Activated T-cell treated with anti-CD3 and anti-CD28 coated beads, Interleukin-2, amount 50 U/mL, for 1 hour (primary cell): Measurements from ENCODE around the gene LZTR1.
"Not testable (repeated sequence)": the region's sequence is repeated elsewhere in the genome, so short reads cannot be mapped to it uniquely, and the experiment has no call there.

Experiments used
- DNase-seq: peaks from one replicate; pipeline ENCODE4 v3.0.0-alpha.2; 2020

Gene LZTR1

DNA sequence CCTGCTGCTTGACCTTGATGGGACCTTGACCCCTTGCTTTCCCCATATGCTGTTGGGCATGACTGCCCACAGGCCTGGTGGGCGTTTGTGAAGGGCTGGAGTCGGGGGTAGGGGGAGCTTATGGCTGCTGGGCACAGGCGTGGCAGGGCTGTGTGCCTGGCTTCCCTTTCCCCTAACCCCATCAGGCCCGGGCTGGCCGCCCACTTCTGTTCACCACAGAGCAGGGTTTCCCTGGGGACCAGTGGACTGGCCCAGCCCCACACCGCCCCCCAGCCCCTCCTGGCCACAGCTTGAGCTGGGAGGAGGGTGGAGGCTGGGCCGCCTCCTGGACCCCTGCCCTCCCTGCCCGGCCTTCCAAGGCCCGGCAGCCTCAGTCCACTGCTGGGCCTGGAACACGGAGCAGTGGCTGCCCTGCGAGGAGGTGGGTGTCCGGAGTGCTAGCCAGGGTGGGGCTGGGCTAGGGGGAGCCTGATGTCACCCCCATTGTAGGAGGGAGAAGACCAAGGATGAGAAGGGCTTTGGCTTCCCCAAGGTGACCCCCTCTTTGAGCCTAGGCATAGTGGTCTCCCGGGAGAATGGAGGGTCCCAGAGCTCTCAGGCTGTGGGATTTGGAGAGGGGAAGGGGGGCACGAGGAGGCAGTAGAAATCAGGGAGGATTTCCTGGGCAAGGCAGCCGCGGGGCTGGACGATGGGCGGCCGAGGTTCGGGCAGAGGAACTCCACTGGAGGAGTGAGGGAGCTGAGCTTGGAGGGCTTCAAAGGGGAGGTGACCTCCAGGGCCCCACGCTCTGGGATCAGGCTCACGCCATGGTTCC is 15.0 kb upstream of the LZTR1 start, which contains the start of gene AIFM3:
AIFM3 (plus strand) TSS at position 373 of the 814 bp plus-strand sequence. CDS start 690 bp downstream, outside the sequence.
- no peak for DNase-seq

DNA sequence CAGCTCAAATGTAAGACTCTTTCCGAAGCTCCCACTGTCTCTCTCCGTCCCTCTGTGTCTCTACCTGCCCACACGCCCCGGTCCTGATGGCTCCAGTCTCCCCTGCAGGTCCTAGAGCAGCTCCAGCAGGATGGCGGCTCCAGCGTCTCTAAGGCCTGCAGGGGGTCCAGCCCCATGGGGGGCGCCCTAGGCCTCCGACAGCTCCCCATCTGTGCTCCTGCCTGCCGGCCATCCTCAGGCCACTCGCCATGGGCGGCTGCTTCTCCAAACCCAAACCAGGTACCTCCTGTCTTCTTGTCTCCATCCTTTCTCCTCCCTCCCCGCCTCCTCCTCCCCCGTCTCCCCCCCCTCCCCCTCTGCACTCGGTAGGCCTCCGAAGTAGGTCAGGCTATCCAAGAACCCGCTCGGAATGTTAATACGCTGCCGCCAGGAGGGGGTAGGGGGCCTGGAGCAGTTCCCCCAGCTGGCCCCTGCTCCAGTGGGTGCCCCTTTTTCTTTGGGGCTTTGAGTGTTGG is 14.3 kb upstream of the LZTR1 start:
- no peak for DNase-seq

DNA sequence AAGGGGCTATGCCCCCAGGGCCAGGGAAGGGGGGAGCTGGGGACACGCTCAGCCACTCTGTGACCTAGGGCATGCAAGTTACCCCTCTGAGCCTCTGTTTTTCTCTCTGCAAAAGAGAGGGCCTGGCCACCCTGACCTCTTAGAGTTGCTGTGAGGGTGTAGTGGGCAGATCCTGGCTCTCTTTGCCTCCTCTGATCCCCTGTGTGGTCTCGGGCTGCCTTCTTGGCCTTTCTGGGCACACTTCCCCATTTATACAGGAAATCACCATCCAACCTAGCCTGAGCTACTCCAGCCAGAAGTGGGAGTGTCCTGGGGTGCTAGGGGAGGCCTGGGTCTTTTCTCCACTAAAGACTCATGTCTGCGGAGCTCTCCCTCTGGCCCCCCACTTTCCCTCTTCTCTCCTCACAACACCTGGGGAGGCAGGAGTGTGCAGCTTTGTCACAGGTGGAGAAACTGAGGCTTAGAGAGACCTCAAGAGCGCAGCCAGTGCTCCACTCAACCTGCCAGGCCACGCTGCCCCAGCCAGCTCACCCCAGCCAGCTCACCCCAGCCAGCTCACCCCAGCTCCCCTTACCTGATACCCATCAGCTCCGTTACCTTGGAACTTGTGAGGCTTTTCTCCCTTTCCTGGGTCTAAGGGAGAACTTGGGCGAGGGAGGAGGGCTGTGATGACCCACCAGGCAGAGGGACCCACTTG is 13.7 kb upstream of the LZTR1 start:
- DNase-seq, result no peak

DNA sequence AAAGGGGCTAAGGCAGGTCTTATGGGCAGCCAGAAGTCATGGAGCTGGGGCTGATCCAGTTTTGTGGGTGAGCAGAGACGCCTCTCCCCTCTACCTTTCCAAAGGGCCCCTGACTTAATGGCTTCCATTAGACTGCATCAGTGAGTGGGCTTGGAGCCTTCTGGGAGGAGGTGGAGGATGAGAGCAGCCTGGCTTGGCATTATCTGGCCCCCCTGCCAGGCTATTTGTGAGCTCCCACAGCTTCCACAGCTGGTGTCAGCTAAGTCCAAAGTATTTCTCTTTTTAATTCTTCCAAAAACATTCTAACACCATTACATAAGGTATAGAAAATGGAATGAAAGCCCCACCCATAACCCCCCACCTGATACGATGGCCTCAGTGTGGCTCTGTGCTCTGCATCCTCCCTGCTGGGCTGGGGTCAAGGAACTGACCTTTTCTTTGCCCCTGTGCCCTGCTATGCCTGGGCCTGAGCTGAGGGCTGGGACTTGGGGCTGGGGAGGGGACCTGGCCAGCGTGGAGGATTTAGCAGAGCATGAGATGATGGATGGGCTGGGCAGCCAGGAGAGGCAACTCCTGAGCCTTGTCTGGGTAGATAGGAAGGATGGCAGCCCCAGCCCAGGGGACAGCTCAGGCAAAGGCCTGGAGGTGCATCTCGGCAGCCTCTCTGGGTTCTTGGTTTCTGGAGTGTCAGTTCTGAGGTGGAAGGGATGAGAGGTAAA is 11.0 kb upstream of the LZTR1 start:
- DNase-seq, result no peak

DNA sequence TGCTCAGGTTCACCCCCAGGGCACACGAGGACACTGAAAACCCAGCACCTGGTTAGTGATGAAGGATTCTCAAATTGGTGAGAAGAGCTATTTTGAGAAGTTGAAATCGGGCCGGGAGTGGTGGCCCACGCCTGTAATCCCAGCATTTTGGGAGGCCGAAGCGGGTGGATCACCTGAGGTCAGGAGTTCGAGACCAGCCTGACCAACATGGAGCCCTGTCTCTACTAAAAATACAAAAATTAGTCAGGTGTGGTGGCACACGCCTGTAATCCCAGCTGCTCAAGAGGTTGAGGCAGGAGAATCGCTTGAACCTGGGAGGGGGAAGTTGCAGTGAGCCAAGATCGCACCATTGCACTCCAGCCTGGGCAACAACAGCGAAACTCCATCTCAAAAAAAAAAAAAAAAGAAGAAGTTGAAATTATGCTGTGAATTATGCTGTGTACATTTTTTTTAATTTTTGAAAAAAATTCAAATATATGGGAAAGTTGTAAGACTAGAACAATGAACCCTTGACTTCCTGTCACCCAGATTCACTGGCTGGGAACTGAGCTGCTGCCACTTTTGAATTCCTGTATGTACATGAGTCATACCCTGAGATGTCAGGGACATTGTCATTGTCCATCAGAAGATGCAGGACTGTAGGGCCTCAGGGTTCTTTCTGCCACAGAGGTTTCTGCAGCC is 9.9 kb upstream of the LZTR1 start:
- not testable (repeated sequence) for DNase-seq

DNA sequence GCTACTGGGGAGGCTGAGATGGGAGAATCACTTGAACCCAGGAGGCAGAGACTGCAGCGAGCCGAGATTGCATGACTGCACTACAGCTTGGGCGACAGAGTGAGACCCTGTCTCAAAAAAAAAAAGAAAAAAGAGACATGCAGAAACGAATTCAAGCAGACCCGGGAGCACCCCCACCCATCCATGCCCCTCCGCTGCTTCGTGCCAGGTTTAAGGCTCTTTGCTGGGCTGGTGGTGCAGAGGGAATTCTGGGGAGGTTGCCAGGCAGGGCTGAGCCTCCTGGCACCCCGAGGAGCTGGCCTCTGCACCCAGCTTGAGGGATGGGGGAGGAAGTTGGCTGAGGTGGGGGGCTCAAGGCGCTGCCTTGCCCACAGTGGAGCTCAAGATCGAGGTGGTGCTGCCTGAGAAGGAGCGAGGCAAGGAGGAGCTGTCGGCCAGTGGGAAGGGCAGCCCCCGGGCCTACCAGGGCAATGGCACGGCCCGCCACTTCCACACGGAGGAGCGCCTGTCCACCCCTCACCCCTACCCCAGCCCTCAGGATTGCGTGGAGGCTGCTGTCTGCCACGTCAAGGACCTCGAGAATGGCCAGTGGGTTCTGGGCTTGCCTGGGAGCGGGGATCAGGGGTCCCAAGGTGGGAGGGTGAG is 9.0 kb upstream of the LZTR1 start:
- no peak for DNase-seq

DNA sequence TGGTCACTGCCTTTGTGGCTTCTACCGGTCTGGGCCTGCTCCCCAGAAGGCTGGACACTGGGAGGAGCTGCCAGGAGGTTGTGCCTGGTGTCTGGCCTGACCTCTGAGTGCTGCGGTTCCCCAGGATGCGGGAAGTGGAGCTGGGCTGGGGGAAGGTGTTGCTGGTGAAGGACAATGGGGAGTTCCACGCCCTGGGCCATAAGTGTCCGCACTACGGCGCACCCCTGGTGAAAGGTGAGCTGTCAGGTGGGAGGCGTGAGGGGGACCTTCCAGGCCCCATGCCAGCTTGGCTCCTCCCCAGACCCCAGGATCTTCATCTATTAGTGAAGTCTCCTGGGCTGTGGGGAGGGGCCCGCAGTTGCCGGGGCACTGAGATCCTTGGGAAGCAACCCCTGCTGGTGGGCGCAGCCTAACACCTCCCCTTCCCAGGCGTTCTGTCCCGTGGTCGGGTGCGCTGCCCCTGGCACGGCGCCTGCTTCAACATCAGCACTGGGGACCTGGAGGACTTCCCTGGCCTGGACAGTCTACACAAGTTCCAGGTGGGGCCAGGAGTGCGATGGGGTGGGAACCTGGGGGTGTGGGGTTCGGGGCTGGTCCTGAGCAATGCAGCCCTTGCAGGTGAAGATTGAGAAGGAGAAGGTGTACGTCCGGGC is 8.3 kb upstream of the LZTR1 start:
- DNase-seq, result no peak

DNA sequence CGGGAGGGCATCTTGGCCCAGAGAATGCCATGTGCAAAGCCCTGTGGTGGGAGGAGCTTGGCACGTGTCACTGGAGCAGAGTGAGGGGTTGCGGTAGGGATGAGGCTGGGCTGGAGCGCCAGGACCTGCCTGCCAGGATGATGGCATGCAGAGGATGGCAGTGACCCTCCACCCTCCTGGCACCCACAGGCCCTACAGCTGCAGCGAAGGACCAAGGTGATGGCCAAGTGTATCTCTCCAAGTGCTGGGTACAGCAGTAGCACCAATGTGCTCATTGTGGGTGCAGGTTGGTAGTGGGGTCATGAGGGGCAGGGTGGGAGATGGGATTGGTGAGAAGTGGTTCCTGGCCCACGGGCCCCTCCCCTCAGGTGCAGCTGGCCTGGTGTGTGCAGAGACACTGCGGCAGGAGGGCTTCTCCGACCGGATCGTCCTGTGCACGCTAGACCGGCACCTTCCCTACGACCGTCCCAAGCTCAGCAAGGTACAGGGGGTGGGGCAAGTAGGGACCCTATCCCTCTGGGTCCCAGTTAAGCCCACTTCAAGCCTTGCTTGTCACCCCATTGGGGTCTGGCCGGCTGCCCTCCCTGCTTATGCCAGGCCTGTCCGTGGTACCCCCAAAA is 7.7 kb upstream of the LZTR1 start:
- DNase-seq, result no peak

DNA sequence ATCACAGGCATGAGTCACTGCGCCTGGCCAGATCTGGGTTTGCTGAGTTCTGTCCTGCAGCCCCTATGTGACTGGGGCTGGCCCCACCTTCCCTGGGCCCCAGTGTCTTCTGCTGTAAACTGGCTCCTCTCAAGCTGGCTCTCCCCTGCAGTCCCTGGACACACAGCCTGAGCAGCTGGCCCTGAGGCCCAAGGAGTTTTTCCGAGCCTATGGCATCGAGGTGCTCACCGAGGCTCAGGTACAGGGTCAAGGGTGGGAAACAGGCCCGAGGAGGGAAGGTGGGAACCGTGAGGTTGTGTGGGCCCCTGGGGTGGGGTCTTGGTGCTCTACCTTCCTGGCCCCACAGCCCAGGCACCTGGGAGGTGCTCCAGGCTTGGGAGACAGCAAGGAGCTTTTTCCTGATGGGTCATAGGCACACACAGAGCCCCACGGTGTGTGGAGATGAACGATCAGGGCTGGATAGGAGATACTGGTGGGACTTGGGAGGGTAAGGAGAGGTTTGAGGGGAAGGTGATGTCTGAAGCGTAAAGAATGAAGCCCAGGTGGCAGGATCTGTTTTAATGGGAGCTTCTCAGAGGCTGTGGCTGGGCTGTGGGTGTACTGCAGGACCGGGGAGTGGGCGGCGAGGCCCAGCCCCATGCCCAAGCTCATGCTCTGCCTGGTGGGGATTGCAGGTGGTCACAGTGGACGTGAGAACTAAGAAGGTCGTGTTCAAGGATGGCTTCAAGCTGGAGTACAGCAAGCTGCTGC is 6.4 kb upstream of the LZTR1 start:
- no peak for DNase-seq

DNA sequence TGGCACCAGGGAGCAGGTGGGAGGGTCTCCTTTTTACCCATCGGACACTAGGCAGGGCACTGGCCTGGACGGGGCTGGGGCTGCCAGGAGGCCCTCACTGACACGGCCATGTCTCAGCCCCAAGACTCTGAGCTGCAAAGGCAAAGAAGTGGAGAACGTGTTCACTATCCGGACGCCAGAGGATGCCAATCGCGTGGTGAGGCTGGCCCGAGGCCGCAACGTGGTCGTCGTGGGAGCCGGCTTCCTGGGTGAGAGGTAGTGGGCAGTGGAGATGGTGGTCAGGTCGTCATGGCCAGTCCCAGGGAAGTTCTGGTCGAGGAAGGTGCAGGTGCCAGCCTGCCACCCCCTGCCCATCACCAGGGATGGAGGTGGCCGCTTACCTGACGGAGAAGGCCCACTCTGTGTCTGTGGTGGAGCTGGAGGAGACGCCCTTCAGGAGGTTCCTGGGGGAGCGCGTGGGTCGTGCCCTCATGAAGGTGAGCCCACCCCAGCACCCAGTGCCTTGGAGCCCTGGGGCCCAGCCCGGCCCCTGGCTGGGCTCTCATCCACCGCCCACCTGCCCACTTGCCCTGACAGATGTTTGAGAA is 5.7 kb upstream of the LZTR1 start:
- DNase-seq, result no peak

DNA sequence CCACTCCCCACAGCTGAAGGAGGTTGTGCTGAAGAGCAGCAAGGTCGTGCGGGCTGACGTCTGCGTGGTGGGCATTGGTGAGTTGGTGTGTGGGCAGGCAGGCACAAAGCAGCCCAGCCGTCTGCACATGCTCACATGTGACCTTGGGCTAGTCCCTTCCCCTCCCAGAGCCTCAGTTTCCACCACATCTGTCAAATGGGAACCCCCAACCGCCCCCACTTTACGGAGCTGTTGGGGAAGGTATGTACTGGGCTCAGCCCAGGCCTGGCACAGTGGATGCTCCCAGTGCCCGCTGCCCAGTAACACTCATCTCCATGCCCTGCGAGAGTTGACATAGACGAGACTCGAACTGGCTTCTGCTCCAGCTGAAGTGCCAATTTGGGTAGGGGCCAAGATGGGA is 5.1 kb upstream of the LZTR1 start:
- no peak for DNase-seq

DNA sequence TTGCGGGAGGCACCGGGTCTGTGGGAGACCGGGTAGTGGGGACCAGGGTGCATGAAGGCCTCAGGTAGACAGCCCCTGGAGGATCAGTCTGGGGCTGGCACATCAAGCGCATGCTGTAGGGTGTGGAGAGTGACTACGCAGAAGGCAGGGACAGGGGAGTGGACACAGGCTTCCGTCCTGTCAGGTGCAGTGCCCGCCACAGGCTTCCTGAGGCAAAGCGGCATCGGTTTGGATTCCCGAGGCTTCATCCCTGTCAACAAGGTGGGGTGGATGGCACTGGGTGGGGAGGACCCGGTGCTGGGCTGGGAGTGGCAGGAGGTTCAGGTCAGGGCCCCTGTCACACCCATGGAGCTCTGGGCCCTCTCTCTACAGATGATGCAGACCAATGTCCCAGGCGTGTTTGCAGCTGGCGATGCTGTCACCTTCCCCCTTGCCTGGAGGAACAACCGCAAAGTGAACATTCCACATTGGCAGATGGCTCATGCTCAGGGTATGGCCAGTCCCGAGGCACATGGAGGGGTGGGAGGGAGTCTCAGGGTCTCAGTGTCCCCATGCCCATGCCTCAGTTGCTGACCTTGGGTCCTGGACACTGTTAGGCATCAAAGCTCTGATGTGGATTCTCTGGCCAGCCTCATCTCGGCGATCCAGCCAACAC is 4.5 kb upstream of the LZTR1 start:
- DNase-seq, result no peak

DNA sequence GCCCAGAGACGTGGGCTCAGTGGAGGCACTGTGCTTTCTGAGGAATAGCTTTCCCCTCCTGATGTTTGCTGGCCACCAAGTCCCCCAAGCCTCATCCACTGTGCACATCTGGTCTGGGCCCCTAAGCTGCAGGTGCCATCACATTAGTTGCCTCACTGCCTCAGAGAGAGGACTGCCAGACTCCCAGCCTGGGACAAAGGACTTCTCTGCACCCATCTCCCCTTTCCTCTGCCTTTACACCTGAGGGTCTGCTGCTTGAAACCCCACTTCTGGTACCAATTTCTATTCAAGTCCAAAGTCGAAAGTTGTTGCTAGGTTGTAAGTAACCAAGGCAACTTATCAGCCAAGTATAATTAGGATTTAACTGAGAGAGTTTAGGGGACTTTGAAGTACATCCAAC is 3.7 kb upstream of the LZTR1 start:
- no peak for DNase-seq

DNA sequence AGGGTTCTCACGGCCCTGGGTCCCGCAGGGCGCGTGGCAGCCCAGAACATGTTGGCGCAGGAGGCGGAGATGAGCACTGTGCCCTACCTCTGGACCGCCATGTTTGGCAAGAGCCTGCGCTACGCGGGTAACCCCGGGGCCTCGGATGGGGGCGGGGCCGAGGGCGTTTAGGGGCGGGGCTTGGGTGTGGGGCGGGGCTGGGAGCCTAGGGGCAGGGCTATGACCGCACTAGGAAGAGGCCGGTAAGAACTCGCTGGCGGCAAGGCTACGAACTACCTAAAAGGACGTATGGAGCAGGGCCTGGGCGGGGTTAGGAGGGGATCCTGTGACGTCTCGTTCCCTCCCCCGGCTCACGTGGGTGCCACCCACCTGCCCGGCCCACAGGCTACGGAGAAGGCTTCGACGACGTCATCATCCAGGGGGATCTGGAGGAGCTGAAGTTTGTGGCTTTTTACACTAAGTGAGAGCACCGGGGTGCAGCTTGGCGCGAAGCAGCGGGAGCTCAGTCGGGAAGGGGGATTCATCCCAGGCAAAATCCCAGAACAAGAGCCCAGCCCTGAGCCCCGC is 2.8 kb upstream of the LZTR1 start:
- DNase-seq, result peak; percentile 67

DNA sequence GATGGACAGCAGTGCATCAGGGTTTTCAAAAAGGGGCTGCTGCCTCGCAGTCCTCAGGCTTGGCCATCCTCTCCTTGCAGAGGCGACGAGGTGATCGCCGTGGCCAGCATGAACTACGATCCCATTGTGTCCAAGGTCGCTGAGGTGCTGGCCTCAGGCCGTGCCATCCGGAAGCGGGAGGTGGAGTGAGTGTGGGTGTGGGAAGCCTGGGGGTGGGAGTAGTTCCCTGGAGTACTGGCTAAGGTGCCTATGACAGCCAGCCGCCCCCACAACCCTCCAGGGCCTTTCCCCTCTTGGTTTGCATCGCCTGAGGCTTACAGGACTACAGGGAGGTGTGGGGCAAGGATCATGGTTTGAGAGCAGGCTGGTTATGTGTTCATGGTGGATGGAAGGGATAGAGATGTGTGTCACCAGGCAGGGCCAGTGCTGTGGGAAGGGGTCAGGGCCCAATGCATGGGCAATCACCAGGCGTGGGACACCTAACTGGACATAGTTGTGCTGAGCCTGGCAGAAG is 2.1 kb upstream of the LZTR1 start:
- DNase-seq, result no peak

DNA sequence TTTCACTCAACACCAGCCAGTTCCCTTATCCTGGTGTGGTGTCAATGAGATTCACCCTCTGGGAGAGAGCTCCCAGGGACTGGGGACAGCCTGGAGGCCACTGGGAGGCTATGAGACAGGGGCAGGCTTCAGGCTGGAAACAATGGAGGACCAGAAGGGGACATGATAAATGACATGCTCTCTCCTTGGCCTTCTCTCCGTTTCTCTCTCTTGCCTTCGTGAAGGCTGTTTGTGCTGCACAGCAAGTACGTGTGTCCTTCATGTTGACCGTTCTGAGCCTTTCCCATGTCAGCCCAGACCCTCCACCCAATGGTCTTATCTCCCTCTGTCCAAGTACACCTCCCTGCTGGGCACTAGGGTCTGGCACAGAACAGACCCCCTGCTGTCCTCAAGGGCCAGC is 1.6 kb upstream of the LZTR1 start:
- DNase-seq, result no peak

DNA sequence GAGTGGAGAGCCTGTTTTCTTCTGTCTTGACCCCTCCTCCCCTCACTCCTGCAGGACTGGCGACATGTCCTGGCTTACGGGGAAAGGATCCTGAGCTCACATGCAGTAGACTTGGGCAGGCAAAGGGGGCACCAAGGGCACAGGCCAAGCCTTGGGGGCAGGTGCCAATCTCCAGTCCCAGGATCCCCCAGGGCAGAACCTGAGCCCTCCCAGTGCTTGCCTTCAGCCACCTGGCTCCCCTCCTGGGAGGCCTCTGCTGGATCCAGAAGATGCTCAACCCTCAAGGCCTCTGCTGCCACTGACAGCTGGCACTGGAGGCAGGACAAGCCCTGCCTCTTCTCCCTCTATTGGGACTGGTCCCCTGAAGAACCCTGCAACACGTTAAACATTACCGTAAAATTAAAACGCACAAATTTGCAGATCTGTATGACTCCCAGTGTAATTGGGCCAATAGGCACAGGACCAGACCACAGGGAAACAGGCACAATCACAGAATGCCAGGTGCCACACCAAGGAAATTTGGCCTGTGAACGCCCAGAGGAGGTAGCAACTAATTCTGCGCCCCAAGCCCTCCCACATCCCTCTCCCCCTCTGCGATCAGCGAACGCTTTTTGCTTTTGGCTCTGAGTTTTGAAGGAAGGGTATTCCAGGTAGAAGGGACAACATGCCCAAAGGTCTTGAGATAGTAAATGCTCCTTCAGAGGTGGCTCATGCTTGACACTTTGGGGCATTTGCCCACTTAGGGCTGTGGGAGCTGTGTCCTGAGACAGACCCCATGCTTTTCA is 967 bp upstream of the LZTR1 start:
- no peak for DNase-seq

DNA sequence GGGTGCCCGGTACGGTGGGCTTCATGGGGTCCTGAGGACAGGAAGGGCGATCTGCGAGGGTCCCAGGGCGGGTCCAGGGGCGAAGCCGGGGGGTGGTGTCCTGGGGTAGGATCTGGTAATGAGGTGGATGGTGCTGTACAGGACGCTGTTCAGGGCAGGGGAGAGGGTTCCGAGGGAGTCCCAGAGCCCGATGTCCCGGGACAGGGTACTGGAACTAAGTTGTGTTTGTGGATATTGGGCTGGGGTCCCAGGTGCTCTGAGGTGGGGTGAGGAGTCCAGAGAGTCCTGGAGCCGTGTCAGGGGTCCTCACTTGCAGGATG is 426 bp downstream of the LZTR1 start:
- no peak for DNase-seq
